ENCODE measurements around the gene NSMF.
"Not testable (repeated sequence)": the region's sequence is repeated elsewhere in the genome, so short reads cannot be mapped to it uniquely, and the experiment has no call there.

The NSMF gene

DNA sequence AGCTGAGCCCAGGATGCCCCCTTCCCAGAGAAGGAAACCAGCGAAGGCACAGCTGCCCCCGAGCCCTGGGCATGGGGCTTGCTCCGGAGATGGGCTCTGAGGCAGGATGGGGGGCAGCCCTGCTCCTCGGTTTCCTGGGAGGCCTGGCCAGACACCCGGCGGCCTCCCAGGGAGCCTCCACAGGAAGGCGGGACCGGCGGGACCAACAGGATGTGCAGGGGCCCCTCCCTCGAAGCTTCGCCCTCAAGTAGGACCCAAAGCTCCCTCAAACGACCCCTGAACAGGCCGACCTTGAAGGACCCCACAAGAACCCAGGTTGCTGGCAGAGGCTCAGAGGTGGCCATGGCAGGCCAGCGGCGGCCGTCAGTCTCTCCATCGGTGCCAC, 47.9 kb downstream of the NSMF start:
- no peak for DNase-seq (ENCODE audit: low read depth in 3 of 3)

DNA sequence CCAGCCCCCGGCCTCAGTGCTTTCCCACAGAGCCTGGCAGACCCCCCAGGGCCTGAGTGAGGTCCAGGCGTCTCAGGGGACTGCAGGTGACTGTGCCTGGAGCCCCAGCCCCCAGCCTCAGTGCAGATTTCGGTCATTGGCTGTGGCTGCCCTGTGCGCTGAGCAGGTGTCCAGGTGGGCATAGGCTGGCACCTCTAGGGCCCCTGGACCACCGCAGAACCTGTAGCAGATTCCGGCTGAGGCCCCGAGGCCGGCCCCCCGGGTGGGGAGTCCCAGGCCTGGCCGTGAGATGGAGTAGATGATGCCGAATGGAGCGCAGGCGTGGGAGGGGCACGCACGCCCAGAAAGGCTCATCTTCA, 48.3 kb downstream of the NSMF start:
- no peak for DNase-seq (ENCODE audit: low read depth in 3 of 3)

DNA sequence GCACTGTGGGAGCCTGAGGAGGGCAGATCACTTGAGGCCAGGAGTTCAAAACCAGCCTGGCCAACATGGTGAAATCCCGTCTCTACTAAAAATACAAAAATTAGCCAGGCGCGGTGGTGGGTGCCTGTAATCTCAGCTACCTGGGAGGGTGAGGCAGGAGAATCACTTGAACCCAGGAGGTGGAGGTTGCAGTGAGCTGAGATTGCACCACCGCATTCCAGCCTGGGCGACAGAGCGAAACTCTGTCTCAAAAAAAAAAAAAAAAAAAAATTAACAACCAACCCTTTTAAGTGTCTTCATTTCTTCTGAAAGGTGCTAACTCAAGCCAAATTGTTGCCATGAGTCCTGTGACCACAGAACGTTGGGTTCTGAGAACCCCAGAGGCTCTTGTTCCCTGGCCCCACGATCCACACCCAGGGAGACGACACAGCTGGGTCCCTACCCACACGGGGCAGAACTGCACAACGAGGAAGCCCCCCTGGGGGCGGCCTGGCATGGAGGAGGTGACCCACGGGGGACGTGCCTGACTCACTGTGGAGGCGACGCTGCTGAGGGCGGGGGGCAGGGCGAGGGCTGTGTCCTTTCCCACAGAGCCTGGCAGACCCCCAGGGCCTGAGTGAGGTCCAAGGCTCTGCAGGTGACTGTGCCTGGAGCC, 48.8 kb downstream of the NSMF start:
- DNase-seq (ENCODE audit: low read depth in 3 of 3) = not testable (repeated sequence)

DNA sequence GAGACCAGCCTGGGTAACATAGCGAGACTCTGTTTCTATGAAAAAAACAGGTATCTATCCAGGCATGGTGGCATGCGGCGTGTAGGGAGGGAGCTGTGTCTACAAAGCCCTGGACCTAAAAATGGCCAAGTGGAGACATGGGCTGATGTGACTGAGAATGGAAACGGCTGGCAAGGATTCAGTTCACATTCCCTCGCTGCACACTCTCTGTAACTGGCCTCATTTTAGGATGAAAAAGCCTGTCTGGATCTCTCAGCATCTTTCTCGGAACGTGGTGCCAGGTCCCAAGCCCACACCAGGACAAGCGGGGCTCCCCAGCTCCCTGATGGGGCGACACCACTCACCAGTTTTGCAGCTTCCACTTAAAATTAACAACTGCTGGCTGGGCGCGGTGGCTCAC, 49.6 kb downstream of the NSMF start:
- DNase-seq (ENCODE audit: low read depth in 3 of 3) = no peak

DNA sequence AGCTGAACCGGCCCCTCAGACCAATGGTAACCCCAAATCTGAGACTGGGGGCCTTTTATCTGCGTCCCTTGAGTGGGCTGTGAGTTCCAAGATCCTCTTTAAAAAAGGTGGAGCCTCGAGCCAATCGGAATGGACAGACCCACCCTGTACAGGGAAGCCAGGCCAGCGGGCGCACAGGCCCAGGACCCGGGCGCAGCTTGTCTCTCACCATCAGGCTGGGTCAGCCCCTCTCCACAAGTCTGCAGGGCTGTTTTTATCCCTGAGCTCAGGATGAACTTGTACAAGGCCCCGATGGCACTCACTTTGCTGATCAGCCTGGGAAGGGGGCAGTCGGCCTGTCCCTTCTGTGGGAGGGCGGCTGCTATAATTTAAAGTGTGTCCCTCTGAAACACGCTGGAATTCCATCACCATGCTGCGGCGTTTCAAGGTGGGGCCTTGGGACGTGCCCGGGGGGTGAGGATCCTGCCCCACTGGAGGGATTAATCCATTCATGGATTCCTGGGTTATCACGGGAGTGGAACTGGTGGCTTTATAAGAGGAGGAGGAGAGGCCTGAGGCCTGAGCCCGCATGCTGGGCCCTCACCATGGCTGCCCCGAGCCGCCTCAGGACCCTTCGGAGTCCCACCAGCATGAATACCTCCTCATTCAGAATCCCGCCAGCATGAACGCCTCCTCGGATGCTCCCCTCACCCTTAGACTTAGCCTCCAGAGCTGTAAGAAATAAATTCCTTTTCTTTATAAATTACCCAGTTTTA, 50.3 kb downstream of the NSMF start:
- no peak for DNase-seq (ENCODE audit: low read depth in 3 of 3)

DNA sequence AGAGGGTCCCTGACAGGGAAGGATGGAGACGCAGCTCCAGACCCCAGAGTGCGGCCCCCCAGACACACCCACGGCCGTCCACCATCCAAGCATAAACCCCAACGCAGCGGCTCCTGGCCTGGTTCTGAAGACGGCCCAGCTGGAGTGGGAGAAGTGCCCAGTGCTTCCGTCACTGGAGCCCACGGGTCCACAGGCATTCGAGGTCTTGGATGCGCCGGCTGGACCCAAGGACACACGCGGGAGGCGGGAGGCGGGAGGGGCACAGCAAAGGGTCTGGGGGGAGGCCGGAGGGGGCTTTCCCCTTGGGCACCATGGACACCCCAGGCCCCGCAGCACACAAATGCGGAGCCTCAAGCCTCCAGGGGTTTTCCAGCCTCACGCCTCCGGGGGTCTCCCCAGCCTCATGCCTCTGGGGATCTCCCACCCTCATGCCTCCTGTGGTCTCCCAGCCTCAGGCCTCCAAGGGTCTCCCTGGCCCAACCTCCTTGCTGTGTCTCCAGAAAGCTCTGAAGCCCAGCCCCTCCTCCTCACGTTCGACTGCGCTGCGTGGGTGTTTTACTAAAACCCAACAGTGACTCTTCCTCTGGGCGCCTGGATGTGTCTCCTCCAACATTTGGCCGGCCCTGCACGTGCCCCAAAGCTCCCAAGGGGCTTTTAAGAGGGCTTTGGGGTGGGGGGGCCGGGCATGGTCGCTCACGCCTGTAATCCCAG, 51.4 kb downstream of the NSMF start:
- DNase-seq (ENCODE audit: low read depth in 3 of 3) = no peak

DNA sequence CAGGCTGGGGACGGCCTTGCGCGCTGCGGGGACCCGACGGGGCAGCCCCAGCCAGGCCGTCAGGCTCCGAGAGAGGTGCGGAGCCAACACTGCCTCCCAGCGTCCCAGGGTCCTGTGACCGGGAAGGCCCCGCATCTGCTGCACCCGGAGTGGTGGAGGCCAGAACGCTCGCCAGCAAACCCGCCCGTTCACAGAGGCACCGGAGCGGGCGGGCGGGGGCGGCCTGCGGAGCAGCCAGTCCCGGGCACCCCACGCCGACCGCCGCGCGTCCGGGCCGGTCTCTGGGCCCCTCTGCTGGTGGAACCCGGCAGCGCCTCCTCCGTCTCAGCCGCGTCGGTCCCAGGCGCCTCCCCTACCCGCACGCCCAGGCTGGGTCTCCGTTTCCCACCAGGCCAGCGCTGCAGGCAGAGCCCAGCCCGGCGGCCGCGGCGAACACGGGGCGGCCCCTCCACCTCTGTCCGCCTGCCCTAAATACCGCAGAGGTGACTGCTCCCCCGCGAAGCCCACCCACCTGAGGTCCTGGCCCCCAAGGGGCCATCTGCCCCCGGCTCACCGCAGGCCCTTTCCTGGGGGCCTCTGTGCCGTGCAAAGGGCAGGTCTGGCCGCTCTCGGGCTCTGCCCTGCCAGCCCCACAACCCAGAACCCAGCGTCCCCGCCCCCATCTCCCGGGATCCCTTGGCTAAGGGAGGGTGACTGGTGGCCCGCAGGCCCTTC, 52.1 kb downstream of the NSMF start:
- DNase-seq (ENCODE audit: low read depth in 3 of 3) = peak in 2 of 3 donors; percentile 51 to 65

DNA sequence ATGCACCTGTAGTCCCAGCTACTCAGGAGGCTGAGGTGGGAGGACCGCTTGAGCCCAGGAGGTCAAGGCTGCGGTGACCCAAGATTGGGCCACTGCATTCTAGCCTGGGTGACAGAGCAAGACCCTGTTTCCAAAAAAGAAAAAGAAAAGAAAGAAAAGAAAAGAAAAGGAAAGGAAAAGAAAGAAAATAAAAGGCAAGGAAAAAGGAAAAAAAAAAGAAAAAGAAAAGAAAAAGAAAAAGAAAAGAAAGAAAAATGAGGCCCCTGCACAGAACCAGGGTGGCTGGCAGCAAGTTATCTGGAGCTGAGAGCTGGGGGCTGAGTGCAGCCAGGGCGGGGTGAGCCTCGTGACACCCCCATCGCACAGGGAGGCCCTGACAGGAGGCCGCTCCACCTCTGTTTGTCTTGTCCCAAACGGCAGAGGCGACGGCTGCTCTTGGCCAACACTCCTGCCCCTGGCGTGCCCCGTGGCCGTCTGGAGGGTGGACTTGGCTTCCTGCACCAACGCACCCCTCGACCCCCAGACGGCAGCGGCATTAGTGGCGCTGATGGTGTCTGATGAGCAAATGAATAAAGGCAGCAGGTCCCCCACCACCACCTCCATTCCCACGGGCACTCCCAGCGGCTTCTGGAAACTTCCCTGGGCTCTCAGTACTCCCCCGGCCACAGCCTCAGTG, 52.9 kb downstream of the NSMF start:
- no peak for DNase-seq (ENCODE audit: low read depth in 3 of 3)

DNA sequence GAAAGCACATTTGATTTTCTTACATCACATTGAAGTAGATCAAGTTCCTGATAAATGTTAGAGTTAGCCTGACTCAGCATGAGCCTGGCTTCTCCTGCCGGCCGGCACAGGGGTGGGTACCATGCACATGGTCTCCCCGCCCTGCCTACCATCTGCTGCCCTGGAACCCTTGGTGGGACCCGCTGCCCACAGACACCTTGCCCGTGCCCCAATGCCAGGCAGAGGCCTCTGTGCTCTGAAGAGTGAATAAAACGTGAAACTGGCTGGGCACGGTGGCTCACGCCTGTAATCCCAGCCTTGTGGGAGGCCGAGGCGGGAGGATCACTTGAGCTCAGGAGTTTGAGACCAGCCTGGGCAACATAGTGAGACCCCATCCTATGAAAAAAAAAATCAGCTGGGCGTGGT, 53.5 kb downstream of the NSMF start:
- DNase-seq (ENCODE audit: low read depth in 3 of 3) = no peak

DNA sequence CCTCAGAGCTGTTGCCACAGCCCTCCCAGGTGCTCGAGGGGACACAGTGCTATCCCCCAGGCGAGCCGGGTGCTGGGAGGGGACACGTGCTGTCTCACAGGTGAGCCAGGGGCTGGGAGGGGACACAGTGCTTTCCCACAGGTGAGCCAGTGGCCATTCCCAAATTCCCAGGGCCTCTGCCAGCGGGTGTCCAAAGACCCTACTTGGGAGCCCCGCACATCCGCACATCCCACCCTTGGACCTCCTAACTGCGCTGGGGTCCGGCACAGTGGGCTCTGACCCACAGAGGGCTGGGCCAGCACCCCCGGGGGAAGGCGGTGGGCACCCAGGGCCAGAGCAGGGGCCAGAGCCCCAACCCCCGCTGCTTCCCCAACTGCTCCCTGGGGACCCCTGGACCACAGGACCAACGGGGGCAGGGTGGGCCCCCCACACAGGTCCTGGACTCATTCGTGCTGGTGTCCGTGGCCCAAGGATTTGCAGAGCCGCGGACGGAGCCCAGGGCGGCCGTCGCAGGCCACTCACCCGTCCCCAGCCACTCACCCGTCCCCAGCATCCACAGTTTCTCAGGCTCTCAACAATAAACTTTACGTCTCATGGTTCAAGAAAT, 54.1 kb downstream of the NSMF start:
- no peak for DNase-seq (ENCODE audit: low read depth in 3 of 3)

DNA sequence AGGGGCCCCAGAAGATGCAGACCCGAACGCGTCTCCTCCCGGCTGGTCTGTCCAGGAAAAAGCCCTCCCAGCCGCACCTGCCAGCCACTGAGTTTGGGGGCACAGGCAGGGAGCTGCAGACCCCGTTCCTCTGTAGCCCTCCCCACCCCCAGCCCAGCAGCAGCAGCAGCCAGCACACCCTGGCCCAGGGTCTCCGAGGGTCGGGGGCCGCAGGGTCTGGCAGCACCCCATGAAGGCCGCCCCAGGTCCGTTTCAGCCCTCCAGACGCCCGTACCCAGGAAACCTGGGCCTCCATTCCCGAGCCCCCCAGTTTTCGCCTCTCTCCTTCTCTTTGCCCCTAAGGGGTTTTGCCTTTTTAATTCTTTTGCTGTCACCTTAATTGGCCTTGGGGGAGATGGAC, 55.9 kb downstream of the NSMF start:
- no peak for DNase-seq (ENCODE audit: low read depth in 3 of 3)

DNA sequence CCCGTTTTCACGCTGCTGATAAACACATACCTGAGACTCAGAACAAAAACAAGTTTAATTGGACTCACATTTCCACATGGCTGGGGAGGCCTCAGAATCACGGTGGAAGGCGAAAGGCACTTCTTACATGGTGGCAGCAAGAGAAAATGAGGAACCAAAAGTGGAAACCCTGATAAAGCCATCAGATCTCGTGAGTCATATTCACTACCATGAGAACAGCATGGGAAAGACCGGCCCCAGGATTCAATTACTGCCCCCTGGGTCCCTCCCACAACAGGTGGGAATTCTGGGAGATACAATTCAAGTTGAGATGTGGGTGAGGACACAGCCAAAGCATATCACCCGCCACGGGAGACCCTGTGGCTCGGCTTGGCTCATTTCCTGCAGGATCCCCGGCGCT, 56.4 kb downstream of the NSMF start:
- DNase-seq (ENCODE audit: low read depth in 3 of 3) = no peak

DNA sequence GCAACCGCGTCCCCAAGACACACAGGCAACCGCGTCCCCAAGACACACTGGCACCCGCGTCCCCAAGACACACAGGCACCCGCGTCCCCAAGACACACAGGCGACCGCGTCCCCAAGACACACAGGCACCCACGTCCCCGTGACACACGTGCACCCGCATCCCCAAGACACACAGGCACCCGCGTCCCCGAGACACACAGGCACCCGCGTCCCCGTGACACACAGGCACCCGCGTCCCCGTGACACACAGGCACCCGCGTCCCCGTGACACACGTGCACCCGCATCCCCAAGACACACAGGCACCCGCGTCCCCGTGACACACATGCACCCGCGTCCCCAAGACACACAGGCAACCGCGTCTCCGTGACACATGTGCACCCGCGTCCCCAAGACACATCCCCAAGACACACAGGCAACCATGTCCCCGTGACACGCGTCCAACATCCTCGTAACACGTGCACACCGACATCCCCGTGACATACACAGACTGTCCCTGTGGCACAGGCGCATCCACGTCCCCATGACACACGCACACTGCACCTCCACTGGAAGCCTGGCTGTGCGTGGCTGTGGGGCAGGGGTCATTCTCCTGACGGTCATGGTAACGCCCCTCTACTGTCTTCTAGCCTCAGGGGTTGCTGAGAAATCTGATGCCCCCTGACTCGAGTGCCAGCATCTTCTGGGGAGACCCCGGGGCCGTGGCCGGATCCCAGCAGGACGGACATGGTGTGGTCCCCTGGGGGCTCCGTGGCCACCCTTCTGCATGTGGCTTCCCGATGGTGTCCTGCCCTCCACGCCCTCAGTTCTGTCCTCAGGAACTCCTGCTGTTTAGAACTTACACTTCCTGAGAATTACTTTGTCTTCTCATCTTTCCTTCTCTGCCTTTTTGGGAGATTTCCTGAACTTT, 60.3 kb downstream of the NSMF start:
- DNase-seq (ENCODE audit: low read depth in 3 of 3) = no peak

DNA sequence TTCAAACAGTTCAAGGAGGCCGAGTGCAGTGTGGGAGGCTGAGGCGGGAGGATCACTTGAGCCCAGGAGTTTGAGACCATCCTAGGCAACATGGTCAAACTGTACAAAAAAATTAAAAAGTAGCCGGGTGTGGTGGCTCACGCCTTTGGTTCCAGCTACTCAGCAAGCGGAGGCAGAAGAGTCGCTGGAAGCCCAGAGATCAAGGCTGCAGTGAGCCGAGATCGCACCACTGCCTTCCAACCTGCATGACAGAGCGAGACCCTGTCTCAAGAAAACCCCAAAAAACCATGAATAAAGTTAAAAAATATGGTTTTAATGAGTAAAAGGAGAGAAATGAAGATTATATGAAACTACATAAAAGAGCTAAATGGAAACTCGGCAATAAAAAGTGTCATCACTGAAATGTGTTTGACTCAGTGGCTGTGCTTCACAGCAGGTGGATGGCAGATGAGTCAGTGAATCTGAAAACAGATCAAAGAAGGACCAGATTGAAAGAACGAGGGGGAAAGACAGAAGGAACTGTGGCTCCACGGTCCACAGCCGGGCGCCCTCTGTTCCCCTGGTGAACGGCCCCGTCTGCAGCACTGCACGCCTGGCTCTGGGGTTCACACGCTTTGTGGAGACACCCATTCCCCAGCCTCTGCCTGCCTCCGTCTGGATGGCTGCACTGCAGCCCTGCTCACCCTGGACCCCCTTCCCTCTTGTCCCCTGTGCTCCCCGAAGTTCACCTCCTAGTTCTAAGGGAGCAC, 61.3 kb downstream of the NSMF start:
- peak in 2 of 3 donors; percentile 44 to 45 for DNase-seq (ENCODE audit: low read depth in 3 of 3)

Data from stimulated activated CD4-positive, alpha-beta T cell treated with anti-CD3 and anti-CD28 coated beads, TNF-alpha, amount 100 ng/mL, for 48 hours (primary cell).